A673 (cell line): Measurements from ENCODE around the gene PDS5A. TPM values are rescaled to one million over a fixed set of nuclear protein-coding genes. Genes with fewer than 3 reads are reported as not detected.
"Not testable (repeated sequence)": the region's sequence is repeated elsewhere in the genome, so short reads cannot be mapped to it uniquely, and the experiment has no call there.

Experiments
- BruUV-seq: library from RNA; stranded (reverse); fragments of 400-500 nt; replicated peaks from 2 replicates; lab custom pipeline; 2021; lab: Mats Ljungman, UMichigan
- CTCF ChIA-PET: fragments of 300-600 bp; sonication (Branson Sonifier 250); formaldehyde crosslinking; loops from one replicate; lab custom pipeline; 2022; ENCODE audit warnings: antibody characterized with exemption; lab: Charles Lee
- POLR2A ChIA-PET: fragments of 300-600 bp; sonication (Branson Sonifier 250); formaldehyde crosslinking; loops from one replicate; lab custom pipeline; 2022; ENCODE audit warnings: antibody characterized with exemption; ENCODE audit not compliant: low non-redundant PET; lab: Charles Lee
- DNase-seq: peaks from one replicate; pipeline ENCODE4 v3.0.0-alpha.2; 2015; ENCODE audit warnings: low spot score
- H3K27ac ChIP-seq: fragments of 200-600 bp; sonication (generic); 2 replicates; pipeline ENCODE4 v1.5.1; 2016; ENCODE audit warnings: mixed run types, low read depth, mild to moderate bottlenecking, mixed read lengths, antibody characterized with exemption, low read length; ENCODE audit not compliant: poor library complexity, severe bottlenecking
- H3K27me3 ChIP-seq: fragments of 200-600 bp; sonication (generic); replicated peaks from 2 replicates; pipeline ENCODE4 v1.6.1; 2017; ENCODE audit warnings: mixed run types, low read depth, mild to moderate bottlenecking, mixed read lengths, antibody characterized with exemption, low read length; ENCODE audit not compliant: insufficient read depth, poor library complexity
- H3K36me3 ChIP-seq: fragments of 200-600 bp; sonication (generic); 2 replicates; pipeline ENCODE4 v1.6.1; 2016; ENCODE audit warnings: mixed run types, mild to moderate bottlenecking, mixed read lengths, antibody characterized with exemption, low read length; ENCODE audit not compliant: insufficient read depth, poor library complexity, severe bottlenecking
- H3K4me1 ChIP-seq: fragments of 200-600 bp; sonication (generic); 2 replicates; pipeline ENCODE4 v1.6.1; 2017; ENCODE audit warnings: mixed run types, mild to moderate bottlenecking, mixed read lengths, antibody characterized with exemption, low read length; ENCODE audit not compliant: insufficient read depth, poor library complexity, severe bottlenecking
- H3K4me3 ChIP-seq: fragments of 200-600 bp; sonication (generic); 2 replicates; pipeline ENCODE4 v1.5.1; 2016; ENCODE audit warnings: low read depth, mixed run types, mild to moderate bottlenecking, mixed read lengths, low read length; ENCODE audit not compliant: poor library complexity, severe bottlenecking
- H3K9me3 ChIP-seq: fragments of 200-600 bp; sonication (generic); 2 replicates; pipeline ENCODE4 v1.6.1; 2016; ENCODE audit warnings: mixed run types, low read depth, mild to moderate bottlenecking, mixed read lengths, antibody characterized with exemption, low read length; ENCODE audit not compliant: poor library complexity, severe bottlenecking
- CTCF ChIP-seq: fragments of 300-800, 200-600 bp; sonication (generic); conservative IDR thresholded peaks from 2 replicates; pipeline ENCODE4 v1.5.1; 2017; ENCODE audit warnings: low read depth, mild to moderate bottlenecking, antibody characterized with exemption, low read length, moderate library complexity, mixed read lengths
- EZH2 ChIP-seq: fragments of 200-600 bp; sonication (generic); IDR thresholded peaks from 2 replicates; pipeline ENCODE4 v1.6.1; 2017; ENCODE audit warnings: borderline replicate concordance, low read depth, mild to moderate bottlenecking, mixed read lengths, antibody characterized with exemption, low read length; ENCODE audit not compliant: poor library complexity, severe bottlenecking
- intact Hi-C: fragments of 100-400 bp; cut with micrococcal nuclease; formaldehyde crosslinking; loops from one replicate; pipeline ENCODE4 v1.10.0; 2022; ENCODE audit not compliant: unreplicated experiment
- total RNA-seq: library from RNA; stranded (reverse); gene quantifications from 2 replicates; pipeline ENCODE4 v1.2.3, GENCODE V29; 2021

The PDS5A gene
- total RNA-seq, 1 experiment from 2014 or later, result 104 TPM

- POLR2A ChIA-PET, result no interaction called here
- intact Hi-C loops, result no loop called here
These were observed 26.7 kb downstream of the PDS5A start for GRCh38 chr4:39950861-39951481.

GRCh38 chr4:39947963-39948362 lies 29.7 kb downstream of the PDS5A start:
- intact Hi-C loops, result no loop called here
- Histone ChIP-seq H3K27me3 (no peaks in the 10 kb centered on the region), H3K9me3 (no peaks in the 10 kb centered on the region), H3K4me3 (no peak overlapping the region), H3K36me3 (no peaks in the 10 kb centered on the region), H3K27ac (no peak overlapping the region), H3K4me1 (peaks cover 3% of the 10 kb centered on the region)
- CTCF ChIA-PET, result interaction anchor here (0.6 kb wide), 1 partner anchor 478 kb away, joined by 5 read pairs; no protein-coding TSS in a partner anchor
- POLR2A ChIA-PET, result no interaction called here
- BruUV-seq, result no TSS peak
- no peak for TF ChIP-seq EZH2
- TF ChIP-seq CTCF, result no peak
- no peak for DNase-seq

More at GRCh38 chr4:39950861-39951481, 26.7 kb downstream of the PDS5A start:
- CTCF ChIA-PET, result no interaction called here
- no peaks in the 10 kb centered on the region for H3K36me3 ChIP-seq
- H3K4me1 ChIP-seq, result no peaks in the 10 kb centered on the region
- no peaks in the 10 kb centered on the region for H3K9me3 ChIP-seq
- BruUV-seq, result no TSS peak
- no peak for TF ChIP-seq CTCF
- H3K27ac ChIP-seq, result no peak overlapping the region
- H3K4me3 ChIP-seq, result no peak overlapping the region
- no peaks in the 10 kb centered on the region for H3K27me3 ChIP-seq
- DNase-seq, result no peak

GRCh38 chr4:39947417-39947816 lies 30.3 kb downstream of the PDS5A start:
- BruUV-seq, result no TSS peak
- Histone ChIP-seq H3K27ac (no peak overlapping the region), H3K9me3 (no peaks in the 10 kb centered on the region), H3K4me3 (no peak overlapping the region), H3K27me3 (no peaks in the 10 kb centered on the region), H3K36me3 (no peaks in the 10 kb centered on the region), H3K4me1 (peaks cover 8% of the 10 kb centered on the region)
- intact Hi-C loops, result no loop called here
- DNase-seq, result no peak
- POLR2A ChIA-PET, result no interaction called here
- TF ChIP-seq CTCF, result no peak
- no peak for TF ChIP-seq EZH2
- CTCF ChIA-PET, result interaction anchor here (0.6 kb wide), 1 partner anchor 478 kb away, joined by 5 read pairs; no protein-coding TSS in a partner anchor

GRCh38 chr4:39944245-39944644 lies 33.5 kb downstream of the PDS5A start:
- H3K9me3 ChIP-seq, BruUV-seq, POLR2A ChIA-PET, CTCF ChIA-PET, intact Hi-C loops, H3K27me3 ChIP-seq, H3K36me3 ChIP-seq, H3K27ac ChIP-seq, DNase-seq, H3K4me3 ChIP-seq: not testable (repeated sequence)
- H3K4me1 ChIP-seq, result peaks cover 11% of the 10 kb centered on the region
